ACC112 (cell line): ENCODE measurements around the gene NPC2.
"Not testable (repeated sequence)": the region's sequence is repeated elsewhere in the genome, so short reads cannot be mapped to it uniquely, and the experiment has no call there.

ENCODE experiments used
- H2AFZ ChIP-seq: fragments of 200-600 bp; sonication (generic); one replicate; pipeline ENCODE4 v1.6.0; 2017; ENCODE audit warnings: antibody characterized with exemption, low read length; ENCODE audit not compliant: unreplicated experiment
- H3K27ac ChIP-seq: fragments of 200-600 bp; sonication (generic); 2 replicates; pipeline ENCODE4 v1.5.1; 2014; ENCODE audit warnings: low read depth, mild to moderate bottlenecking, antibody characterized with exemption, low read length, moderate library complexity
- H3K27me3 ChIP-seq: fragments of 200-600 bp; sonication (generic); 2 replicates; pipeline ENCODE4 v1.6.1; 2014; ENCODE audit warnings: mild to moderate bottlenecking, antibody characterized with exemption, low read length, moderate library complexity, mixed read lengths; ENCODE audit not compliant: insufficient read depth
- H3K36me3 ChIP-seq: fragments of 200-600 bp; sonication (generic); 2 replicates; pipeline ENCODE4 v1.6.1; 2016; ENCODE audit warnings: mild to moderate bottlenecking, antibody characterized with exemption, low read length, moderate library complexity, mixed read lengths; ENCODE audit not compliant: insufficient read depth
- H3K4me1 ChIP-seq: fragments of 200-600 bp; sonication (generic); one replicate; pipeline ENCODE4 v1.6.1; 2016; ENCODE audit warnings: low read length, mixed read lengths; ENCODE audit not compliant: insufficient read depth, unreplicated experiment, control insufficient read depth
- H3K4me3 ChIP-seq: fragments of 200-600 bp; sonication (generic); 2 replicates; pipeline ENCODE4 v1.5.1; 2014; ENCODE audit warnings: mild to moderate bottlenecking, low read depth, low read length
- H3K79me2 ChIP-seq: fragments of 200-600 bp; sonication (generic); one replicate; pipeline ENCODE4 v1.6.0; 2016; ENCODE audit warnings: low read length; ENCODE audit not compliant: control insufficient read depth, unreplicated experiment, insufficient read depth

The NPC2 gene

GRCh38 chr14:74454397-74454796, 38.7 kb downstream of the NPC2 start:
- H2AFZ ChIP-seq, H3K27ac ChIP-seq, H3K4me1 ChIP-seq, H3K79me2 ChIP-seq, H3K4me3 ChIP-seq, H3K36me3 ChIP-seq: not testable (repeated sequence)
- H3K27me3 ChIP-seq, result peaks cover 52% of the 10 kb centered on the region

- H3K36me3 ChIP-seq, result no peaks in the 10 kb centered on the region
- no peaks in the 10 kb centered on the region for H3K4me1 ChIP-seq
- H2AFZ ChIP-seq, result no peak overlapping the region
- no peak overlapping the region for H3K4me3 ChIP-seq
- H3K27me3 ChIP-seq, result peaks cover 56% of the 10 kb centered on the region
- H3K79me2 ChIP-seq, result no peaks in the 10 kb centered on the region
- H3K27ac ChIP-seq, result no peak overlapping the region
These were observed 48.2 kb downstream of the NPC2 start for GRCh38 chr14:74444866-74445265.

GRCh38 chr14:74442757-74443156, 50.3 kb downstream of the NPC2 start:
- Histone ChIP-seq H2AFZ (no peak overlapping the region), H3K27ac (no peak overlapping the region), H3K79me2 (no peaks in the 10 kb centered on the region), H3K4me3 (no peak overlapping the region), H3K36me3 (no peaks in the 10 kb centered on the region), H3K27me3 (peaks cover 51% of the 10 kb centered on the region), H3K4me1 (no peaks in the 10 kb centered on the region)

- Histone ChIP-seq H3K36me3 (no peaks in the 10 kb centered on the region), H3K79me2 (no peaks in the 10 kb centered on the region), H3K27ac (no peak overlapping the region), H3K4me1 (no peaks in the 10 kb centered on the region), H3K4me3 (no peak overlapping the region), H3K27me3 (peaks cover 53% of the 10 kb centered on the region), H2AFZ (no peak overlapping the region)
These were observed 52.0 kb downstream of the NPC2 start for GRCh38 chr14:74441113-74441512.

GRCh38 chr14:74438351-74438915, 54.7 kb downstream of the NPC2 start:
- no peak overlapping the region for H3K27ac ChIP-seq
- no peaks in the 10 kb centered on the region for H3K79me2 ChIP-seq
- H3K27me3 ChIP-seq, result peaks cover 73% of the 10 kb centered on the region
- H3K4me3 ChIP-seq, result no peak overlapping the region
- H3K36me3 ChIP-seq, result no peaks in the 10 kb centered on the region
- no peaks in the 10 kb centered on the region for H3K4me1 ChIP-seq
- no peak overlapping the region for H2AFZ ChIP-seq

GRCh38 chr14:74437496-74438053, 55.5 kb downstream of the NPC2 start:
- no peak overlapping the region for H3K27ac ChIP-seq
- H2AFZ ChIP-seq, result no peak overlapping the region
- peaks cover 73% of the 10 kb centered on the region for H3K27me3 ChIP-seq
- H3K4me1 ChIP-seq, result no peaks in the 10 kb centered on the region
- H3K4me3 ChIP-seq, result no peak overlapping the region
- H3K79me2 ChIP-seq, result no peaks in the 10 kb centered on the region
- H3K36me3 ChIP-seq, result no peaks in the 10 kb centered on the region

GRCh38 chr14:74434294-74434693, 58.8 kb downstream of the NPC2 start:
- Histone ChIP-seq H3K27ac (no peak overlapping the region), H2AFZ (no peak overlapping the region), H3K4me1 (no peaks in the 10 kb centered on the region), H3K79me2 (no peaks in the 10 kb centered on the region), H3K36me3 (no peaks in the 10 kb centered on the region), H3K27me3 (peaks cover 83% of the 10 kb centered on the region), H3K4me3 (no peak overlapping the region)

- H3K79me2 ChIP-seq, result no peaks in the 10 kb centered on the region
- H3K27ac ChIP-seq, result no peak overlapping the region
- H3K4me3 ChIP-seq, result no peak overlapping the region
- H2AFZ ChIP-seq, result no peak overlapping the region
- no peaks in the 10 kb centered on the region for H3K4me1 ChIP-seq
- peaks cover 88% of the 10 kb centered on the region for H3K27me3 ChIP-seq
- no peaks in the 10 kb centered on the region for H3K36me3 ChIP-seq
These were observed 63.1 kb downstream of the NPC2 start for GRCh38 chr14:74429991-74430390.
